Testis (tissue), 2 donors: Measurements from ENCODE around the gene CNTF.

Source experiments
- CTCF ChIP-seq, 3 experiments: fragments of 450-650 bp in 2 of 3; fragments of 200-600 bp in 1 of 3; sonication (generic) in 1 of 3; IDR thresholded peaks; one replicate each; pipeline ENCODE4 v1.5.1; 2016 to 2019; ENCODE audit warnings: antibody characterized with exemption in 3 of 3, mild to moderate bottlenecking in 2 of 3, moderate library complexity in 1 of 3
- POLR2A ChIP-seq: fragments of 450-650 bp; IDR thresholded peaks from one replicate; pipeline ENCODE4 v1.6.1; 2017; ENCODE audit warnings: antibody characterized with exemption, mild to moderate bottlenecking, moderate library complexity

- TF ChIP-seq CTCF (IDR thresholded peaks at IDR 0.05): no peak
- no peak for TF ChIP-seq POLR2A
These were observed 28.0 kb downstream of the CNTF start for GRCh38 chr11:58650496-58650895.
